Gastroesophageal sphincter (tissue), 3 donors: ENCODE data around the gene ZSWIM1.

ENCODE experiments used
- CTCF ChIP-seq, 4 experiments: fragments of 200-600 bp in 2 of 4; fragments of 450-650 bp in 2 of 4; sonication (generic) in 1 of 4; IDR thresholded peaks; one replicate each; pipeline ENCODE4 v1.5.1; 2017 to 2019; ENCODE audit warnings: antibody characterized with exemption in 4 of 4, mild to moderate bottlenecking in 2 of 4, moderate library complexity in 2 of 4
- EP300 ChIP-seq: sonication (generic); formaldehyde crosslinking; IDR thresholded peaks from one replicate; pipeline ENCODE4 v1.6.1; 2017; ENCODE audit warnings: antibody characterized with exemption, mild to moderate bottlenecking
- POLR2A ChIP-seq, 2 donors: fragments of 450-650 bp; IDR thresholded peaks; one replicate each; pipeline ENCODE4 v1.6.1; 2017; ENCODE audit warnings: antibody characterized with exemption in 2 of 2, mild to moderate bottlenecking in 2 of 2, moderate library complexity in 1 of 2

GRCh38 chr20:45850238-45850637, 30.8 kb upstream of the ZSWIM1 start:
- TF ChIP-seq EP300, result no peak
- TF ChIP-seq CTCF (IDR thresholded peaks at IDR 0.05), result no peak
- TF ChIP-seq POLR2A (IDR thresholded peaks at IDR 0.05), result no peak
